NCI-H2081 (cell line): Measurements from ENCODE around the gene DDX10.

ENCODE experiments used
- DNase-seq, 2 experiments: peaks; one replicate each; lab custom pipeline; 2025; lab: John Stamatoyannopoulos, UW

Gene DDX10

GRCh38 chr11:108654994-108655631 lies 9.8 kb upstream of the DDX10 start:
- peak; percentile 12 to 37 for DNase-seq

- no peak for DNase-seq
Measured at GRCh38 chr11:108662700-108663099, 2.2 kb upstream of the DDX10 start.

- no peak for DNase-seq
Measured at GRCh38 chr11:108663154-108663877, 1.6 kb upstream of the DDX10 start.

- DNase-seq: no peak
Measured at GRCh38 chr11:108666373-108666772, 1.5 kb downstream of the DDX10 start.

GRCh38 chr11:108669286-108669685 lies 4.4 kb downstream of the DDX10 start:
- no peak for DNase-seq

- no peak for DNase-seq
Measured at GRCh38 chr11:108669711-108670110, 4.8 kb downstream of the DDX10 start.

GRCh38 chr11:108670451-108670850 lies 5.6 kb downstream of the DDX10 start:
- DNase-seq: no peak

GRCh38 chr11:108672113-108672512 lies 7.2 kb downstream of the DDX10 start:
- DNase-seq: peak in 1 of 2 experiments; percentile 49

GRCh38 chr11:108672786-108673185 lies 7.9 kb downstream of the DDX10 start:
- no peak for DNase-seq

- DNase-seq: no peak
Measured at GRCh38 chr11:108679045-108679444, 14.2 kb downstream of the DDX10 start.

- DNase-seq: no peak
Measured at GRCh38 chr11:108680271-108680670, 15.4 kb downstream of the DDX10 start.

- no peak for DNase-seq
Measured at GRCh38 chr11:108685419-108686130, 20.7 kb downstream of the DDX10 start.

GRCh38 chr11:108693852-108694251 lies 29.0 kb downstream of the DDX10 start:
- DNase-seq: no peak

GRCh38 chr11:108694846-108695245 lies 30.0 kb downstream of the DDX10 start:
- DNase-seq: no peak

- DNase-seq: peak; percentile 53 to 71
Measured at GRCh38 chr11:108697872-108698473, 33.1 kb downstream of the DDX10 start.

- no peak for DNase-seq
Measured at GRCh38 chr11:108698844-108699642, 34.2 kb downstream of the DDX10 start.

GRCh38 chr11:108703916-108704315 lies 39.0 kb downstream of the DDX10 start:
- DNase-seq: no peak

- no peak for DNase-seq
Measured at GRCh38 chr11:108705061-108705460, 40.2 kb downstream of the DDX10 start.

- no peak for DNase-seq
Measured at GRCh38 chr11:108708173-108708572, 43.3 kb downstream of the DDX10 start.

- DNase-seq: no peak
Measured at GRCh38 chr11:108709741-108710140, 44.9 kb downstream of the DDX10 start.

- DNase-seq: no peak
Measured at GRCh38 chr11:108713076-108713790, 48.4 kb downstream of the DDX10 start.
